Right ventricle myocardium inferior (tissue), 1 donor: ENCODE results near the gene ILK. TPM values are rescaled to one million over a fixed set of nuclear protein-coding genes. Genes with fewer than 3 reads are reported as not detected.
A peak's percentile ranks its signal among the peaks of the same experiment; 100 is the strongest.

Source experiments
- ATAC-seq: fragments of 200-7000 bp; cut with Tn5 transposase; one replicate; pipeline ENCODE4 v1.9.1; 2020; ENCODE audit warnings: mild to moderate bottlenecking, moderate library complexity
- DNase-seq: peaks from one replicate; pipeline ENCODE4 v3.0.0; 2021; ENCODE audit errors: missing footprints
- intact Hi-C: fragments of 100-400 bp; cut with DNase I; formaldehyde crosslinking; loops from one replicate; pipeline ENCODE4 v1.11.0; 2022
- total RNA-seq: library from RNA; stranded (reverse); fragmentation: NEBNext Ultra II Directional; extraction: Animal tissue kit (Norgen Biotek cat#: 25700); gene quantifications from one replicate; pipeline ENCODE4 v1.2.1, GENCODE V29; 2021
- donor health status: DM: no; HTN: yes; CAD: no; lungs with severe emphysema.

The ILK gene
- total RNA-seq, 1 donor from 2014 or later = 233 TPM

- no peak for DNase-seq
- no peak for ATAC-seq
- intact Hi-C loops = no loop called here
Observed at GRCh38 chr11:6614446-6614845, 10.9 kb downstream of the ILK start.

GRCh38 chr11:6615046-6615445 lies 11.5 kb downstream of the ILK start:
- ATAC-seq (no peak), DNase-seq (no peak)
- intact Hi-C loops = no loop called here

DNA sequence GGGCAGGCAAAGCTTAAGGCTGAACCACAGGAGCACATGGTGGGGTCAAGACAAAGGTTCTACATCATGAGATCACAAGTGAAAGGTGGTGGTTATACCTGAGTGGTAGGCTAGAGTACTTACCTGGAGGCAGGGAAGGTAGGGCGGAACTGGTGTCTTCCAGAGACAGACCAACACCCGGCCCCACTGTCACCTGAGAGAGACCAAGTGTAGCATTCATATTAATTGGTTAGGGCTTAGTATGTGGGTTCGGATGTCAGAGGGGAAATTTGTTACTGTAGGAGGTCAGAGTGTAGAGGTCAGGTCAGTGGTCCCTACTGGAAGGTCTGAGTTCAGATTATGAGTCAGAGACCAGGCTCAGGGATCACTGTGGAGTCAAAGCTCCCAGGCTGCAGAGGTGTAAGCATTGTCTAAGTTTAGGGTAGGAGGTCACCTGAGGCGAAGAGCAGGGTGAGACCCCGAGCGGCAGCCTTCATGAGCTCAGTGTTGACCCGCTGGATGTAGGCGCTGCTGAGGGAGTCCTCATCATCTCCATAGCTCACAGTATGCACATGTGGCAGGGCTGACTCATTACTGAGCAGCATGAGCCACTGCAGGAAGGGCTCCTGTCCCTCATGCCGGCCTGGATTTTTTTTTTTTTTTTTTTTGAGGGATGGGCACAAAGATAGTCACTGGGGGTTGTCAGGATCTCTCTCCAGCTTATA lies 12.5 kb downstream of the ILK start:
- intact Hi-C loops = no loop called here
- DNase-seq (no peak), ATAC-seq (no peak)

DNA sequence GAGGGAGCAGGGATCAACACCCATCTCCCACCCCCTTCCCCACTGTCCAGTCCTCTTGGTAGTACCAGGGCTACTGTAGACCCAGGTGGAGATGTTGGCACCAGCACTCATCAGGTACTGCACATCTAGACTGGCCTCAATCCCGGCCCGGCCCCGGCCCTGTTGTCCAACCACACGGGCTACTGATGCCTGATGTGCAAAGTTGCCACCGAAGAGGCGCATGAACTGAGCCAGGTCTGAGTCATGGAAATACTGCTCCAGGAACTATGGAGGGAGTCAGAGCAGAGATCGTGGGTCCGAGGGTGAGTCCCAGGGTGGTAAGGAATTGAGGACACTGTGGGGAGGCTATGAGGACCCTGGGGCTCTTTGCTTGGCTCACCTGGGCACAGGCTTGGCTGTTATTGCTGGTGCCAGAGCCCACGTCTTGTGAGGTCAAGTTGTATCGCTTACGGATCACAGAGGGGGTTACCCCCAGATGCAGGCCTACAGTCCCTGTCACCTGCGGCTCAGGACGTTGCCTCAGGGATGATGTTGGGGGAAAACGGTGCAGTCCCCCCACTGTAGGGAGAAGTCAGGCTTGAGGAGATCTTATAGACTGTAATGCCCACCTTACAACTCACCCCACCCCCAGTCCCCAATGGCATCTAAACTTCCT lies 13.1 kb downstream of the ILK start:
- ATAC-seq (no peak), DNase-seq (no peak)
- intact Hi-C loops = no loop called here

DNA sequence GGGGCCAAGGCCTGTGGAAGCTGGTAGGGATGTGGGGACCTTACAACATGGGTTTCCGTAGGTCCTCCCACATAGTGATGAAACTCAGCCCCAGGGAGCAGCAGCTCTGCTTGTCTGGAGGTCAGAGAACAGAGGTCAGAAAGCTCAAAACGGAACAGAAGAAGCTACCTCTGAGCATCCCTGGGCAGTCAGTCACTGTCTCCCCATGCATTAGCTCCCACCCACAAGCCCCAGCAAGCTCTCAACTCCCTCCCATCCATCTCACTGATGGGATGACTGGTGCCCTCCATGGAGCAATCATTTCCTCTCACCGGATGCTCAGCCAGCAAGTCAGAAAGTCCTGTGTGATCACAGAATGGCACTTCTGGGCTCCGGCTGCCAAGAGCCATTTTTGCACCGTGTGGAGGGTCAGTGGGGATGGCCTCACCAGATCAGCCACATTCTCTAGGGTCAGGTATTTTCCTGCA lies 13.8 kb downstream of the ILK start:
- ATAC-seq (no peak), DNase-seq (no peak)
- intact Hi-C loops = no loop called here

GRCh38 chr11:6618117-6619003 lies 14.8 kb downstream of the ILK start:
- intact Hi-C loops = no loop called here
- ATAC-seq = no peak
- DNase-seq = no peak

- peak; percentile 94 for DNase-seq
- intact Hi-C loops = no loop called here
- ATAC-seq = peak; percentile 97
Observed at GRCh38 chr11:6619004-6619745, 15.6 kb downstream of the ILK start, which contains the start of gene TPP1. TPP1 (minus strand) TSS chr11:6619422; CDS start chr11:6619400, 22 bp downstream.

DNA sequence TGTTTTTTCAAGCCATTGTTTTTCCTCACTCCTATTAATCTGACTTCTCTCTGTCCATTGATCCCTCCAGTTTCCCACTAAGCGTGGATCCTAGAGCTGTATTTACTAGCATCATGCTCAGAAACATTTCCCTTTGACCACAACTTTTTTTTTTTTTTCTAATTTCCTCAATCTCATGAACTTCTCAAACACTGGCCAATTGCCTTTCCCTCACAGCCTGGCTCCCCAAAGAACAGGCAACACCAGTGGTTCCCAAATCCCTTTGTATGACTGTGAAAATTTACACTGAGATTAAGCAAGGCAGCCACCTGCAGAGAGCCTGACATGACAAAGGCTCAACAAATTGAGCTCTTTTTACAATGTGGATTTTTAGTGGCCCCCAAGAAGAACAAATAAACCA lies 17.1 kb downstream of the ILK start:
- no peak for ATAC-seq
- intact Hi-C loops = loop anchor here (1.0 kb wide), 1 partner anchor 15 kb away; no protein-coding TSS in a partner anchor
- no peak for DNase-seq

GRCh38 chr11:6621711-6622211 lies 18.2 kb downstream of the ILK start:
- DNase-seq (no peak), ATAC-seq (no peak)
- intact Hi-C loops = no loop called here

GRCh38 chr11:6622261-6623171 lies 18.9 kb downstream of the ILK start:
- no peak for ATAC-seq
- intact Hi-C loops = no loop called here
- DNase-seq = no peak

GRCh38 chr11:6623391-6624363 lies 20.1 kb downstream of the ILK start:
- intact Hi-C loops = no loop called here
- no peak for DNase-seq
- no peak for ATAC-seq

DNA sequence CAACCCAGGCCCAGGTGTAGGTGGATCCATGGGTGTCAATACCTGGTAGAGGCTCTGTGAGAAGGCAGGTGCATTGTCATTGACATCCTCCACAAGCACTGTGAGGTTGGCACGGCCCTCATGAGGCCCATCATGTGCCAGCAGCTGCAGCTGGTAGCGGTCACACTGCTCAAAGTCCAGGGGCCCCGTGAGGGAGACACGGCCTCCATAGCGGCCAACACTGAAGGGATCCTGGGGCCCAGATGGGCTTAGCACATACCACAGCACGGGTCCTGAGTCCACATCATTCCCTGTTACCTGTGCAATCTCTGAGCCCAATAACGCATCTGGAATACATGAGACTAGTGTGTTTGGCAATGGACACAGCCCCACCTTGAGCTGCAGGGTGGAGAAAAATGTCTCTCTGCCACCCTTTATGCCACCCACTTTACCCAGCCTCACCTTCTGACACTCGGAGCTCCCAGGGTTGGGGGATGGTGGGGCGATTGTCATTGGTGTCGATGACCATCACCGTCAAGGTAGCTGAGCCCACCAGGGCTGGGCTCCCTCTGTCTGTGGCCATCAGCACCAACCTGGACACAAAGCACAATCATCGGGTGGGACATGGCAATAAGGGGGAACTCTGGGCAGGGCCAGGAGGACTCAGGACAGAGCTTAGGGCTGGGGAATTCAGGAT lies 21.7 kb downstream of the ILK start:
- DNase-seq = no peak
- ATAC-seq = no peak
- intact Hi-C loops = no loop called here

DNA sequence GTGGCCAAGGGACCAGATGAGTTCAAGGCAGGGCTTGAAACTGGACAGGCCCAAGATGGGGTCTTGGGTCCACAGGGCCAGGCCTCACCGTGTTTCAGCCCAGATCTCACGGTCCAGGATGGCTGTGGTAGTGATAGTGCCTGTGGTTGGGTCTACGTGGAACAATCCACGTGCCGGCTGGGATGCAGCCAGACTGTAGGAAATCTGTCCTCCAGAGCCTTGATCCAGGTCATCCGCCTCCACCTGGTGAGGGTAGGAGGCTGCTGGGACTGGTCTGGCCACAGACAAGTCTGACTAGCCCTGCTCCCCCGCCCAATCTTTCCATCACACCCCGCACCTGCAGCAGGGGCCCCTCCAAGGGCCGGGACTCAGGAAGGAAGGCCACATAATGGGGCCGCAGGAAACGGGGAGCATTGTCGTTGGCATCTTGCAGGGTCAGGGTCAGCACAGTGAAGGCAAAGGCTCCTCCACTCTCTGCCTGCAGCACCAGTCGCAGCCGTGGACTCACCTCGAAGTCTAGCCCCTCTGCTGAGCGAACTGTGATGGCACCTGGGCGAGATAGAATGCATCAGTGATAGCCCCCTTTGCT lies 22.4 kb downstream of the ILK start:
- DNase-seq = no peak
- intact Hi-C loops = no loop called here
- ATAC-seq = no peak

DNA sequence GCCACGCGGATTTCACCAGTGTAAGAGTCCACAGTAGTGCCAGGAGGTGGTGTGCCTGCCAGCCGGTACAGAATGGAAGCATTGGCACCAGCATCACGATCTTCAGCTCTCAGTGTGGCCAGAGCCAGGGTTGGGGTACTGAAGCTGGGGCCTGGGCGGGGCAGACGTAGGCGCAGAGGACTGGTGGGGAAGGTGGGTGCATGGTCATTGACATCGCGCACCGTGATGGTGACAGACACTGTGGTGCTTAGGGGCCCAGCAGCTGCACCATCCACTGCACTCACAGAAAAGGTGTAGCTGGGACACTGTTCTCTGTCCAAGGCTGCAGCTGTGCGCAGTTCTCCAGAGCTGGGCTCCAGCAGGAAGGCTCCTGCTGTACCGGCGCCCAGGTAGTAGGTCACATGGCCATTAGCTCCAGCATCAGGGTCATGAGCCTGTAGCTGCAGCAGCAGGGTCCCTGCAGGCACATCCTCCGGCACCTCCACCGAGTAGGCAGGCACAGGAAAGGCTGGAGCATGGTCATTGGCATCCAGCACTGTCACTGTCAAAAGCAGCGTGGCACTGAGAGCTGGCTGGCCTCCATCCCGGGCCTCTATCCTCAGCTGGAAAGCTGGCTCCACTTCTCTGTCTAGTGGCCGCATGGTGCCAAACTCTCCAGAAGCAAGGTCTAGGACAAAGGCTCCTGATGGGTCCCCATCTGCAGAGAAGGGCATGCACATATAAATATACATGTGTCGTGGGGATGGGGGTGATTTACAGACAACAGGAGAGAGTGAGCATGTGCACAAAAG lies 23.6 kb downstream of the ILK start:
- ATAC-seq = peak; percentile 79
- DNase-seq = no peak
- intact Hi-C loops = no loop called here

GRCh38 chr11:6627762-6628241 lies 24.2 kb downstream of the ILK start:
- DNase-seq = no peak
- ATAC-seq = no peak
- intact Hi-C loops = no loop called here
